DLD1 (cell line): ENCODE data around the gene NT5DC1.

ENCODE experiments used
- in situ Hi-C: cut with HindIII; loops from 2 replicates; pipeline ENCODE4 v1.10.0; 2017; ENCODE audit warnings: low sequenced_read_pairs

The NT5DC1 gene

GRCh38 chr6:116133453-116133852 is 32.8 kb downstream of the NT5DC1 start:
- in situ Hi-C loops: no loop called here

- in situ Hi-C loops: no loop called here
Measured at GRCh38 chr6:116136373-116136772, 35.7 kb downstream of the NT5DC1 start.

GRCh38 chr6:116136933-116137340 is 36.3 kb downstream of the NT5DC1 start:
- in situ Hi-C loops: no loop called here

GRCh38 chr6:116139917-116140316 is 39.3 kb downstream of the NT5DC1 start:
- in situ Hi-C loops: no loop called here

GRCh38 chr6:116144605-116145004 is 44.0 kb downstream of the NT5DC1 start:
- in situ Hi-C loops: no loop called here

- in situ Hi-C loops: no loop called here
Measured at GRCh38 chr6:116145803-116146675, 45.4 kb downstream of the NT5DC1 start.

- in situ Hi-C loops: no loop called here
Measured at GRCh38 chr6:116152620-116153019, 52.0 kb downstream of the NT5DC1 start.

- in situ Hi-C loops: no loop called here
Measured at GRCh38 chr6:116154887-116155286, 54.2 kb downstream of the NT5DC1 start.

GRCh38 chr6:116156405-116157326 is 56.0 kb downstream of the NT5DC1 start:
- in situ Hi-C loops: no loop called here

- in situ Hi-C loops: no loop called here
Measured at GRCh38 chr6:116157391-116157790, 56.7 kb downstream of the NT5DC1 start.

- in situ Hi-C loops: no loop called here
Measured at GRCh38 chr6:116158641-116159040, 58.0 kb downstream of the NT5DC1 start.

GRCh38 chr6:116159782-116160524 is 59.3 kb downstream of the NT5DC1 start:
- in situ Hi-C loops: no loop called here

- in situ Hi-C loops: no loop called here
Measured at GRCh38 chr6:116165596-116165995, 64.9 kb downstream of the NT5DC1 start.

GRCh38 chr6:116166369-116166768 is 65.7 kb downstream of the NT5DC1 start:
- in situ Hi-C loops: no loop called here

GRCh38 chr6:116168148-116168547 is 67.5 kb downstream of the NT5DC1 start:
- in situ Hi-C loops: no loop called here

GRCh38 chr6:116169880-116170279 is 69.2 kb downstream of the NT5DC1 start:
- in situ Hi-C loops: no loop called here

- in situ Hi-C loops: no loop called here
Measured at GRCh38 chr6:116170358-116171057, 69.9 kb downstream of the NT5DC1 start.

- in situ Hi-C loops: no loop called here
Measured at GRCh38 chr6:116173928-116174327, 73.3 kb downstream of the NT5DC1 start.

GRCh38 chr6:116175344-116175743 is 74.7 kb downstream of the NT5DC1 start:
- in situ Hi-C loops: no loop called here

GRCh38 chr6:116176596-116176995 is 75.9 kb downstream of the NT5DC1 start:
- in situ Hi-C loops: no loop called here
